Measurements from ENCODE around the gene OSR1. TPM values are rescaled to one million over a fixed set of nuclear protein-coding genes. Genes with fewer than 3 reads are reported as not detected.

Gene OSR1
- total and polyA plus RNA-seq, 10 of the 15 experiments (the other 5 are each of a cell fraction or from before 2014, with no cell fraction given) = not detected

DNA sequence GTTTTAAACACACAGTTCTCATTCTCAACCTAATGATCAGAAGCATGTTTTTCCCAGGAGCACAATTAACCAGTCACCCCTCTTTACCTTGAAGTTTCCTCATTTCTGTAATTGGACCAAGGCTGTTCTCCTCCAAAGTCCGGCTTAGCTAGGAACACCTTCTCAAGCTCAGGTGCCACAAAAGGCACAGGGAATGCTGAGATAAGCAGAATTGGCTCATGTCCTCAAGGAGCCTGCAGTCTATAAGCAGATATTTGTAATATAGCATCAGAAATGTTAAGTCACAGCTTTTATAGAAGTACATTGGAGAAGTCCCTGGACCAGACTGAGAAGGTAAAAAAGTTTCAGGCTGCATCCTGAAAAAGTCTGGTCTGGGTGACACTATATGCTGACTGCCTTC lies 20.7 kb downstream of the OSR1 start:
- intact Hi-C loops (cut with micrococcal nuclease; ENCODE audit: unreplicated experiment) = no loop called here

More for the DNA sequence above, 20.7 kb downstream of the OSR1 start:
- DNase-seq (ENCODE audit: low read depth, low spot score) = no peak
- 90% methylated on average over 1 of the region's 1 CpG for WGBS (ENCODE audit: insufficient coverage, insufficient replicate concordance, low lambda C conversion rate, missing lambda C conversion rate)
- H4K20me1 ChIP-seq (ENCODE audit: control insufficient read depth, insufficient read depth) = no peaks in the 10 kb centered on the region
- no peak overlapping the region for H3K9ac ChIP-seq (ENCODE audit: control insufficient read depth, insufficient read depth, low read length)
- POLR2A ChIA-PET = no interaction called here
- no TSS peak for BruUV-seq (replicated peaks)
- no peak for FAIRE-seq
- ATAC-seq = no peak
- in situ Hi-C loops (cut with MboI) = no loop called here
- H3K36me3 ChIP-seq (ENCODE audit: control insufficient read depth in 2 of 2, insufficient read depth in 2 of 2, low read length in 1 of 2) = no peaks in the 10 kb centered on the region
- H3K9me3 ChIP-seq (replicated peaks; ENCODE audit: control insufficient read depth, insufficient read depth, low read length) = no peaks in the 10 kb centered on the region
- no peaks in the 10 kb centered on the region for H3K79me2 ChIP-seq (ENCODE audit: control insufficient read depth, insufficient read depth, low read length)
- H3K4me1 ChIP-seq (ENCODE audit: control insufficient read depth, insufficient read depth, low read length) = no peaks in the 10 kb centered on the region
- no peak overlapping the region for H3K27ac ChIP-seq (ENCODE audit: control insufficient read depth, insufficient read depth)
- CTCF ChIA-PET = interaction anchor here (1.3 kb wide), 1 partner anchor 10 kb away, joined by 3 read pairs; no protein-coding TSS in a partner anchor
- H3K4me2 ChIP-seq (ENCODE audit: control insufficient read depth, insufficient read depth) = no peak overlapping the region
- RAD21 ChIA-PET (ENCODE audit: unreplicated experiment) = no interaction called here
- TF ChIP-seq, protein P1, sequence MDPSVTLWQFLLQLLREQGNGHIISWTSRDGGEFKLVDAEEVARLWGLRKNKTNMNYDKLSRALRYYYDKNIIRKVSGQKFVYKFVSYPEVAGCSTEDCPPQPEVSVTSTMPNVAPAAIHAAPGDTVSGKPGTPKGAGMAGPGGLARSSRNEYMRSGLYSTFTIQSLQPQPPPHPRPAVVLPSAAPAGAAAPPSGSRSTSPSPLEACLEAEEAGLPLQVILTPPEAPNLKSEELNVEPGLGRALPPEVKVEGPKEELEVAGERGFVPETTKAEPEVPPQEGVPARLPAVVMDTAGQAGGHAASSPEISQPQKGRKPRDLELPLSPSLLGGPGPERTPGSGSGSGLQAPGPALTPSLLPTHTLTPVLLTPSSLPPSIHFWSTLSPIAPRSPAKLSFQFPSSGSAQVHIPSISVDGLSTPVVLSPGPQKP (IDR thresholded peaks at IDR 0.05; ENCODE audit: low read depth, low read length) = no peak
- TF ChIP-seq SREBF1 (IDR thresholded peaks at IDR 0.05; ENCODE audit: low read length) = no peak
- no peak for TF ChIP-seq TCF12 (IDR thresholded peaks at IDR 0.05; ENCODE audit: low read depth, low read length)
- TF ChIP-seq CBX5 (IDR thresholded peaks at IDR 0.05; ENCODE audit: low read depth) = no peak
- no peak for TF ChIP-seq RELA (IDR thresholded peaks at IDR 0.05; ENCODE audit: borderline replicate concordance, partially characterized antibody)
- TF ChIP-seq CBFB (IDR thresholded peaks at IDR 0.05; ENCODE audit: low read depth) = no peak
- no peak for TF ChIP-seq FOXK2 (IDR thresholded peaks at IDR 0.05)
- no peak for TF ChIP-seq GABPA (IDR thresholded peaks at IDR 0.05; ENCODE audit: low read depth)
- no peak for TF ChIP-seq TAF1 (IDR thresholded peaks at IDR 0.05; ENCODE audit: borderline replicate concordance, low read depth, low read length)
- TF ChIP-seq CEBPB (IDR thresholded peaks at IDR 0.05; ENCODE audit: borderline replicate concordance in 1 of 2, low read depth in 2 of 2, low read length in 2 of 2) = no peak
- TF ChIP-seq IRF4 (IDR thresholded peaks at IDR 0.05; ENCODE audit: low read depth, low read length) = no peak
- TF ChIP-seq CBX3 (IDR thresholded peaks at IDR 0.05; ENCODE audit: borderline replicate concordance, low read depth) = no peak
- TF ChIP-seq ETV6 (conservative IDR thresholded peaks at IDR 0.05 in 1 of 2, IDR thresholded peaks at IDR 0.05 in 1 of 2; ENCODE audit: borderline replicate concordance in 1 of 2, low read depth in 1 of 2) = no peak
- TF ChIP-seq KLF5 (IDR thresholded peaks at IDR 0.05; ENCODE audit: partially characterized antibody) = no peak
- no peak for TF ChIP-seq NFYB (IDR thresholded peaks at IDR 0.05; ENCODE audit: insufficient read depth, low read depth, low read length)
- SMC1A ChIA-PET (ENCODE audit: uncharacterized antibody, unreplicated experiment) = interaction anchor here (0.8 to 1.0 kb wide), 2 partner anchors 8 to 10 kb away, joined by 3 to 4 read pairs; no protein-coding TSS in a partner anchor
- no peak overlapping the region for H3K4me3 ChIP-seq
- H2AFZ ChIP-seq (ENCODE audit: control insufficient read depth, low read depth, low read length) = no peak overlapping the region
- no peaks in the 10 kb centered on the region for H3K27me3 ChIP-seq (replicated peaks in 1 of 2; ENCODE audit: control insufficient read depth in 2 of 2, insufficient read depth in 2 of 2, low read length in 1 of 2)
